Ectodermal cell (in vitro differentiated cells): ENCODE measurements around the gene CLEC20A.

ENCODE experiments used
- H3K27ac ChIP-seq: 2 replicates; pipeline ENCODE4 v1.7.0; 2013; ENCODE audit warnings: mild to moderate bottlenecking, low read depth, low read length; ENCODE audit not compliant: insufficient read depth, poor library complexity, severe bottlenecking
- H3K27me3 ChIP-seq: 2 replicates; pipeline ENCODE4 v1.7.0; 2013; ENCODE audit warnings: mild to moderate bottlenecking, low read length; ENCODE audit not compliant: insufficient read depth, control insufficient read depth, poor library complexity, severe bottlenecking
- H3K36me3 ChIP-seq: one replicate; pipeline ENCODE4 v1.7.0; 2013; ENCODE audit warnings: low read length; ENCODE audit not compliant: control insufficient read depth, insufficient read depth
- H3K4me1 ChIP-seq: one replicate; pipeline ENCODE4 v1.7.0; 2013; ENCODE audit warnings: low read length; ENCODE audit not compliant: control insufficient read depth, insufficient read depth
- H3K4me3 ChIP-seq: 2 replicates; pipeline ENCODE4 v1.7.0; 2013; ENCODE audit warnings: low read depth, low read length, control low read depth; ENCODE audit not compliant: insufficient read depth
- H3K9me3 ChIP-seq: 2 replicates; pipeline ENCODE4 v1.7.0; 2013; ENCODE audit warnings: mild to moderate bottlenecking, low read length, moderate library complexity; ENCODE audit not compliant: control insufficient read depth
- WGBS, 2 experiments: methylation state at CpG; one replicate each; pipeline ENCODE4 v1.1.7; 2013; ENCODE audit warnings: missing lambda C conversion rate in 2 of 2; 5-methylcytosine and 5-hydroxymethylcytosine counted together

Gene CLEC20A

DNA sequence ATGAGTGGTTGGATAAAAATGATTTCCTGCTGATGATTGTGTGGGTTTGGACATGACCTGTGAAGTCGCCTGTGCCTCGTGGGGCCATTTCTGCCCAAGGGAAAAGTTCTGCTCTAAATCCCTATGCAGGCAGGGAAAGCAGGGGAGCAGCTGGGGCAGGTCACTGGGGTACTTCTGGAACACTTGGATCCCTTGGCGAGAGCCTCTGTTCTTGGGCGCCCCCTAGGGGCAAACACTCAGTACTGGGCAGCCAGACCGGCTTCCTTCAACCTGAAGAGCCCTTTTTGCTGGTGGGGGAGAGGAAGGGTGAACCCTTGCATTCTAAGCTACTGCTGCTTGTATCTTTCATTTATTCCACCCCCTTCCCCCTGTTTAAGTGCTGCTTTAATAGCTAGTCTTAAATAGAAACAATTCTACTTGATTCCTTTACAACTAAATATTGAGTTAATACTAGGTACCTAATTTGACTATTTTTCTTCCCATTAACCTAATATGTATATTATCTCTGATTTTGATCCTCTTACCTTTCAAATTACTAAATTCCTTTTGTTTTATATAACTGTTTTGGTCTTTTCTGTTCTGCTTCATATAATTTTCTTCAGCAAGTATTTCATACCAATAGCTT lies 5.1 kb upstream of the CLEC20A start:
- no peaks in the 10 kb centered on the region for H3K9me3 ChIP-seq
- H3K36me3 ChIP-seq: no peaks in the 10 kb centered on the region
- no peak overlapping the region for H3K27ac ChIP-seq
- no peaks in the 10 kb centered on the region for H3K4me1 ChIP-seq
- WGBS, 2 experiments: 20 to 28% methylated on average over 5 of the region's 5 CpGs
- H3K4me3 ChIP-seq: no peak overlapping the region
- no peaks in the 10 kb centered on the region for H3K27me3 ChIP-seq

DNA sequence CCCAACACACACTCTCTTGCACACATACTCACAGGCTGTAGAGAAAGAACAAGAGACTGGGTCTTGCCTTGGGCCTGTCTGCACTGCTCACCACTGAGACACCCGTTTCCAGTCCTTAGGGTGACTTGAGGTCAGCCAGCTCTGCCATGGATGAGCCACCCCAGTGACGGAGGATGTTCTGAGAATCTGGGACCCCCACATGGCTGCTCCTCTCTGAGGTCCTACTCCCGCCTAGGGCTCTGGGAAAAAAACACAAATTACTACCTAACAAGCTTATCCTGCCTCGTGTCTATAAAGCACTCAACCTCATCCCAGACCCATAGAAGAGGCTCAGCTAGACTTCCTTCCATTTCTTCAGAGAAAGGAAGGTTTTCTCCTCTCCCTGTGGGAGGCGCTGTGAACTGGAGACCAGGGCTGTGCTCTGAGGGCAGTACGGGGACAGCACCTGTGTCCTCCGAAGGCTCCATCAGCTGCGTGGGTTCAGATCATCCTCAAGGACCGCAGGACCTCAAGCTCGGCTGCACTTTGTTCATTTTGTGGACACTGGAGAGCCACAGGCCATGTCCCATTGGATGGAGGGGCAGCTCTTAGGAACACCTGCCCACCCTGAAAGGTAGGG lies 4.3 kb upstream of the CLEC20A start:
- Histone ChIP-seq H3K27ac (no peak overlapping the region), H3K36me3 (no peaks in the 10 kb centered on the region), H3K9me3 (no peaks in the 10 kb centered on the region), H3K4me3 (no peak overlapping the region), H3K4me1 (no peaks in the 10 kb centered on the region), H3K27me3 (no peaks in the 10 kb centered on the region)
- WGBS, 2 experiments: 91 to 92% methylated on average over 10 of the region's 10 CpGs

DNA sequence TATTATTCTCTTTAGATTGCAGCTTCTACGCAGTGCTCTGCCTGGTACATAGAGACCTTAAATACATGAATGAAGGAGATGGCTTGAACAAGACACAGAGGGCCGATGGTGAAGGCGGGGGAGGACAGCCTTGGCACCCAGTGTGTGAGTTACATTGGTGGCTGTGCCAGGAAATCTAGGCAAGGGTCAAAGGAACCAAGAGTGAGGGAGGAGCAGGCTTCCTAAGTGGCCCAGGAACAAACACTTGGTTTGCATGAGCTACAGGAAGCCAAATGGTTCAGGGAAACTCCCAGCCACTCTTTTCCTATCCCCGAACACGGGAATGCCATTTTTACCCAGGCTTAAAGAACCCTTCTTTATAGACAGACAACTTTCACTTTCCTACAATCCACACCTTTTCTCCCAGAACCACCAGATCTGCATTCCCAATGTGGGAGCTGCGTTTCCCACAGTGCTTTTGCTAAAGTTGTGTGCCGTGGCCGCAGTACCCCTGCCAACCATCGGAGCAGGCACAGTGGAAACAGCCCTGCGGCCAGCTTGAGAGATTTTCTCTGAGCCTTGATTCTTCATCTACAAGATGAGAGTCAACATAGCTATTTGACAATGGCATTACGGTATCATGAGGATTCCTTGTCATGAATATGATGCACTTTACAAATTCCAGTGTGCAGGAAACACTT lies 3.5 kb upstream of the CLEC20A start:
- 85 to 88% methylated on average over 11 of the region's 11 CpGs for WGBS, 2 experiments
- no peak overlapping the region for H3K4me3 ChIP-seq
- H3K4me1 ChIP-seq: no peaks in the 10 kb centered on the region
- no peaks in the 10 kb centered on the region for H3K9me3 ChIP-seq
- H3K27me3 ChIP-seq: no peaks in the 10 kb centered on the region
- no peak overlapping the region for H3K27ac ChIP-seq
- no peaks in the 10 kb centered on the region for H3K36me3 ChIP-seq

DNA sequence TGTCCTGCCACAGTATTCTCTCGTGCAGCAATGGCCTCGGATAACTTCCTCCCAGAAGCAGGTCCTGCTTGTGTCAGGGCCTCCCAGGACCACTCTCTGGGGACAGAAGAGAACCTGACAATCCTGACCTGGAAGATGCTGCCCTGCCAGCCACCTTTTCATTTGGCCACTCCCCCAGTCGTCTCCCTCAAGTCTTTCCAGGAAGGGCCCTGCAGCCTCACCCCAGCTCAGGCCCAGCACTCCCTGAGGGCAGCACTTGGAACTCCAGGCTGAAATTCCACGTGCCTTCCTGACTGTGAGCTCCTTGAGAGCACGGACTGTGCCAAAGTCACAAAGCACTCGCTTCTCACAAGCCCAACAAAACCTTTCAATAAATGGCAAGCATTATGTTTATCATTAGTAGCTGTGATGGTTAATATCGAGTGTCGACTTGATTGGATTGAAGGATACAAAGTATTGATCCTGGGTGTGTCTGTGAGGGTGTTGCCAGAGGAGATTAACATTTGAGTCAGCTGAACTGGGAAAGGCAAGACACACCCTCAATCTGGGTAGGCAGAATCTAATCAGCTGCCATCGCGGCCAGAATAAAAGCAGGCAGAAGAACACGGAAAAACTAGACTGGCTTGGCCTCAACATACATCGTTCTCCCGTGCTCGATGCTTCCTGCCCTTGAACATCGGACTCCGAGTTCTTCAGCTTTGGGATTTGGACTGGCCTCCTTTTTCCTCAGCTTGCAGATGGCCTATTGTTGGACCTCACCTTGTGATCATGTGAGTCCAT lies 2.3 kb upstream of the CLEC20A start:
- Histone ChIP-seq H3K27ac (no peak overlapping the region), H3K9me3 (no peaks in the 10 kb centered on the region), H3K36me3 (no peaks in the 10 kb centered on the region), H3K27me3 (no peaks in the 10 kb centered on the region), H3K4me1 (no peaks in the 10 kb centered on the region), H3K4me3 (no peak overlapping the region)
- WGBS, 2 experiments: 86 to 88% methylated on average over 16 of the region's 16 CpGs

DNA sequence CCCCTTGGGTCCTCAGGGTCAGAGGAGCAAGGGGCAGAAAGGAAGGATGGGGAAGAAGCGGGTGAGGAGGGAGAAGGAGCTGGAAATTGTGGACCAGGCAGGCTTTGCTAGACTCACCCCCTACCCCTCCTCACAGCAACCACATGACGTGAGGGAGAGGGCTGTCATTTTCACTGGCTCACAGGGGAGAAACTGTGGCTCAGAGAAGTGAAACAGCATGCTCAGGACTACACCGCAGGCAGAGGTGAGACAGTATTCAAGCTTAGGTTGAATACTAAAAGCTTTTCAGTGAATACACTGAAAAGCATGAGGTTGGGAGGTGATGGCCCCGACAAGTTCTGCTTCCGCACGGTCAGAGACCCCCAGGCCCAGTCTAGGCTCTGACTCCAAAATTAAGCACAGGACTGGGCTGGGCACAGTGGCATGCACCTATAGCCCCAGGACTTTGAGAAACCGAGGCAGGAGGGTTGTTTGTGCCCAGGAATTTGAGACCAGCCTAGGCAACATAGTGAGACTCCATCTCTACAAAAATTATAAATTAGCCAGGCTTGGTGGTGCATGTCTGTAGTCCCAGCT lies 1.2 kb upstream of the CLEC20A start:
- Histone ChIP-seq H3K36me3 (no peaks in the 10 kb centered on the region), H3K27ac (no peak overlapping the region), H3K4me1 (no peaks in the 10 kb centered on the region), H3K4me3 (no peak overlapping the region), H3K9me3 (no peaks in the 10 kb centered on the region), H3K27me3 (no peaks in the 10 kb centered on the region)
- 88 to 90% methylated on average over 6 to 7 of the region's 7 CpGs for WGBS, 2 experiments

DNA sequence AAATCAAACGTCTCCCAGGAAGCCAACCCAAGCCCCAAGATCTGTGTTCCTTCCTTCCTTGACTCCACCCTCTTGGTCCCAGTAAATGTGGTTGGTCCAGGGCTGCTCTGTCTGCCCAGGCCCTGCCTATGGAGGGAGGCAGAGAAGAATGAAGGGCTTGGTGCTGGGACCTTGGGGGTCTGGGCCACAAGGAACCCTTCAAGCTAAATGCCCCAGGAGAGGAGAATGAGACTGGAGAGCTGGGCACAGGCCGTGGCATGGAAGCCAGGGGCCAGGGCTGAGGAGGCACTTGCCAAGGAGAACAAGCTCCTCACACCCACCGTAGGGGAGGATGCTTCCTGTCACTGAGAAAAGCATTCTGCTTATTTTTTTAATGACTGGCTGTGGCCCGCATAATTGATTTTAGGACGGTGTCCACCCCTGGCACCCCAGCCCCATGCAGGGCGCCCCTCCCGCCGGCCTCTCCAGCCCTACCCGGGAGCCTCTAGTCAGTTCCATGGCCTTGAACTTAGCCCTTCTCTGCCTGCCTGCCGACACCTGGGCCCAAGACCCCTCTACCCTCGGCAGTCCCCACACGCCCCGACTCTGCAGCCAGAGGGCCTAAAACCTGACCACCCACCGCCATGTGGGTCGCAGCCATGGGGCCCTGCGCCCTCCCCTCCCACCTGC lies 889 bp downstream of the CLEC20A start:
- Histone ChIP-seq H3K27ac (no peak overlapping the region), H3K36me3 (no peaks in the 10 kb centered on the region), H3K9me3 (no peaks in the 10 kb centered on the region), H3K4me1 (no peaks in the 10 kb centered on the region), H3K4me3 (no peak overlapping the region), H3K27me3 (no peaks in the 10 kb centered on the region)
- WGBS, 2 experiments: 90 to 91% methylated on average over 16 of the region's 16 CpGs

DNA sequence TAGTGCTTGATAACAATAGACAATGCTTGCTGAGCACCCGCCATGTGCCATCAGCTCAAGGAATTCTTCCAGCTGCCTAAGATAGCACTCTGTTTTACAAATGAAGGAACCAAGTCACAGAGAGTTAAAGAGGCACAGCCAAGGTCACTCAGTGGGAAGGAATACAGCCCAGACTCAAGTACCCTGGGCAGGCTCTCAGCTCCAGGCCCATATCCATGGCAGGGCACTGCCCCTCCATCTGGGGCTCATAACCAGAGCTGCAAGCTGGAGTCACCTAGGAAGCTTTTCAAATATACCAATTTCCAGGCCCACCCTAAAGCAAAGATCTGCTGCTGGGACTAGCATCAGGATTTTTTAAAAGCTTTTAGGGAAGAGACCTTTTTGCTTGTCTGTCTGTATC lies 1.6 kb downstream of the CLEC20A start:
- 94 to 100% methylated on average over 1 of the region's 1 CpG for WGBS, 2 experiments
- no peaks in the 10 kb centered on the region for H3K36me3 ChIP-seq
- H3K4me3 ChIP-seq: no peak overlapping the region
- H3K4me1 ChIP-seq: no peaks in the 10 kb centered on the region
- no peaks in the 10 kb centered on the region for H3K9me3 ChIP-seq
- H3K27ac ChIP-seq: no peak overlapping the region
- H3K27me3 ChIP-seq: no peaks in the 10 kb centered on the region

DNA sequence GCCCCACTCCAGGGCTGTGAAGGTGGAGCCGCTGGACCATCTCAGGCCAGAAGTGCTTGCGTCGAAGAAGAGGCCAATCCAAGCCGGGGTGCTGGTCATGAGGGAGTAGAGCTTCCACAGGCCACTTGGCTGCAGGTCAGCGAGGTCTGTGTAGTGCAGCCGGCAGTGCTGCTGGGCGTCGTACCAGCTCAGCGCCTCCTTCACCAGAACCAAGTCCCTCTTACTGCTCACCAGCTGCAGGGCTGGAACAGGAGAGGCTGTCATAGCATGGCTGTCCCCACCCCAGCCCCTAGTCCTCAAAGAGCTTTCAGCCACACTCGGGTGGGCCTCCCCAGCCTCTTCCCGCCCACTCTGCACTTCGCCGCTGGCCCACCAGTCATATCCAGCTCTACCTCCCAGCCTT lies 2.2 kb downstream of the CLEC20A start:
- no peak overlapping the region for H3K4me3 ChIP-seq
- no peaks in the 10 kb centered on the region for H3K36me3 ChIP-seq
- H3K27me3 ChIP-seq: no peaks in the 10 kb centered on the region
- WGBS, 2 experiments: 94 to 97% methylated on average over 13 of the region's 13 CpGs
- no peaks in the 10 kb centered on the region for H3K4me1 ChIP-seq
- H3K9me3 ChIP-seq: no peaks in the 10 kb centered on the region
- H3K27ac ChIP-seq: no peak overlapping the region

DNA sequence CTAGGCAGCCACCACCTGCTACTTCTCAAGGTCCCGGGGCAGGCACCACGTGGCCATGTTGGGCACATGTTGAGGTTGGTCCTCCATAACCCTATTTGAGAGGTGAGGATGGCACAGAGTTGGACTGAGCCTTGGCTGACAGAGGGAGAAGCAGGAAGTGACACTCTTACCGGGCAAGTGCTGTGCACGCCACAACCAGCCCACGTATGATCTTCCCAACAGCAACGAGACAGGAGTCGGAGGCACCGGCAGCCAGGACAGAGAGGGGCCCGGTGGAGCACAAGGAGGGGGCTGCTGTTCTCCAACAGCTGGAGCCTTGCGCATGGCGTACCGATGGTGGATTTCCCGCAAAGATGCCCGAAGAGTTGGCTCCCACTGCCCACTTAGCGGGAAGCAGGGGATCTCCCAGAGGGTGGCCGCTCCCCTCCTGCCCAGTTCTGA lies 3.4 kb downstream of the CLEC20A start:
- Histone ChIP-seq H3K4me3 (no peak overlapping the region), H3K36me3 (no peaks in the 10 kb centered on the region), H3K27me3 (no peaks in the 10 kb centered on the region), H3K4me1 (no peaks in the 10 kb centered on the region), H3K27ac (no peak overlapping the region), H3K9me3 (no peaks in the 10 kb centered on the region)
- 96% methylated on average over 16 of the region's 16 CpGs for WGBS, 2 experiments
